ENCODE results near the gene UCN2.

Gene UCN2

DNA sequence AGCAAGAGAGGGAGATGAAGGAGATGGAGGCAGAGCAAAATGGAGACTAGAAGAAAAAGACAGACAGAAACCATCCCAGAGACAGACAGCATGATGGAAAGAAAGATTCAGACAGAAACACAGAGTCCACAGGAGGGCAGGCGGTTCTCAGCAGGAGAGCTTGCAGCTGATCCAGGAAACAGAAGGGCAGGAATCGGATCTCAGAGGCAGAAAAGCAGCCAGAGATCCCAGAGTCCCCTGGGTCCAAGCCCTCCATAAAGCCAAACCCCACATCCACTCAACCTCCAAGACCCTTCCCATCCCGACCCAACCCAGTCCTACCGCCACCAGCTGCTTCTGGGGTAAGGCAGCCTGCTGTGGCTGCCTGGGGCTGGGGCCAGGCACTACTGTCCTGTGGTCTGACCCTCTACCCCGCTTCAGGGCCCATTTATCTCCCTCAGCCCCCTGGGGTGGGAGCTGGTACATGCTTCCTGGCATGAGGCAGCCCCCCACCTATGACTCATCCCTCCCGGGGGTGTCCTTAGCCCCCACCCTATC is at the start of gene UCN2:
Gene UCN2, minus strand, starts transcription at position 400 of the 537 bp plus-strand sequence. CDS start 657 bp downstream, outside the sequence.
- no peak within 1 kb of the TSS for H3K4me3 ChIP-seq (ENCODE audit: low read depth, low read length)

DNA sequence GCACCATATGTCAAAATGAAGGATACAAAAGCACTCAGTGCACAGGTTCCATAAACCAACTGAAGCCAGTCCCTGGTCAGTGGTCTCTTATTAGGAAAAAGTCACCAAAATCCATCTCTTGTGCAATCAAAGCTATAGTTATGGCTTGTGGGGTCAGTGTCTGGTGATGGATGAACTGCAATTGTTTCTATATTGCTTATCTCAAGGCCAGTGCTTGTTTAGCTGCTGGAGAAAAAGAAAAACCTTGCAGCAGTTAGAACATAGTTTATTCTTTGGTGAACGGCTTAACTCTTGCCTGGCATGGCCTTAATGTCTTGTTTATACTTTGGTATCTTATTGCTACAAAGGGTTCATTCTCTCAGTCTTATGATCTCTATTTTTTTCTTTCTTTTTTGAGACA is 48.7 kb upstream of the UCN2 start:
- H3K4me3 ChIP-seq (ENCODE audit: low read depth, low read length), result no peak overlapping the region

DNA sequence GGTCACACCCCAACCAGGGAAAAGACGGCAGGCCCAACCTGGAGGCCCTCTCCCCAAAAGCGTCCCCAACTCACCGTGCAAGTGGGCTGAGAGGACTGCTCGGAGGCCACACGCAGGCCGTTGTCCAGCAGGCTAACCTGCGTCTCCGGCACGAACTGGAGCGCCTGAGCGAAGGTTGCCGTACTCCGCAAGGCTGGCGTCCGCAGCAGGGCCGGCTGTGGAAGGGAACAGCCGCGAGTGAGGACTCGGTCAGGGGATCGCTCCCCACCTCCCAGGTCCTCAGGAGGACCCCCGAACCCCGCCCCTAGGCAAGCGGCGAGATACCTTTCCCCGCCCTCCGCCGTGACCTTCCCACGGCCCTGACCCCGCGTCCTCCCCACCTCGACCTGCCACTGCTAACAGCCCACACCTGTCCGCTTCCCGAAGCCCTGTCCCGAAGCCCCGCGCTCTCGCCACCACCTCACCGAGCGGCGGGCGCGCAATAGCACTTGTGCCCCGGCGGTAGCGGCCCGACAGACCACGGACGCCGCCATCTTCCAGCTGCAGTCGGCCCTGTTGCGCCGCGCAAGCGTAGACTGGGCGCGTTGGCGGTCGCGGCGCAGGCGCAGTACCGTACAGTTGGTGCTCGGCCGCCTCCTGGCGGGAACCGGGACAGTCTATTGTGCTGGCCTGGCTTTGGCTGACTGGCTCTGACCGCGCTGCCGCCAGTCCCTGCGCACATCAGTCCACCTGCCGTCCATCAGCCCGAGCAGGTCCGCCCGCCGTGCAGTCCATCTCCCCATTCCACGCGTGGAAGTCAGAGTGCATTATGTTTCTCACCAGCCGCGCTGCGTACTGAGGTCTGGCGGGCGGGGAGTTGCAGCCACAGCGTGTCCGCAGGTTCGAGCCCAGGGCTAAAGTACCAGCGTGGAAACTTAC is 45.8 kb upstream of the UCN2 start, which contains the start of gene UQCRC1:
Gene UQCRC1, minus strand, starts transcription at position 559 of the 918 bp plus-strand sequence. Its CDS starts 26 bp downstream, at position 533.
- peak within 1 kb of the TSS; percentile 96 for H3K4me3 ChIP-seq (ENCODE audit: low read depth, low read length)

DNA sequence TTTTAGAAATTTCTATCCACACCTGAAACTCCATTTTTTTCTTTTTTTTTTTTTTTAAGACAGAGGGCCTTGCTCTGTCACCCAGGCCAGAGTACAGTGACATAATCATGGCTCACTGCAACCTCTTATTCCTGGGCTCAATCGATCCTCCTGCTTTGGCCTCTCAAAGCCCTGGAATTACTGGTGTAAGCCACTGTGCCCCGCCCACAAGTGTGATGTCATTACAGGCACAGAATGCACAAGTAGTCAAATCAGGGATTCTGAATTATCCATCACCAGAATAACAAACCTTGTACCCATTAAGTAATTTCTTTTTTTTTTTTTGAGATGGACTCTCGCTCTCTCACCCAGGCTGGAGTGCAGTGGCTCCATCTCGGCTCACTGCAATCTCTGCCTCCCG is 43.9 kb upstream of the UCN2 start:
- H3K4me3 ChIP-seq (ENCODE audit: low read depth, low read length), result no peak overlapping the region

DNA sequence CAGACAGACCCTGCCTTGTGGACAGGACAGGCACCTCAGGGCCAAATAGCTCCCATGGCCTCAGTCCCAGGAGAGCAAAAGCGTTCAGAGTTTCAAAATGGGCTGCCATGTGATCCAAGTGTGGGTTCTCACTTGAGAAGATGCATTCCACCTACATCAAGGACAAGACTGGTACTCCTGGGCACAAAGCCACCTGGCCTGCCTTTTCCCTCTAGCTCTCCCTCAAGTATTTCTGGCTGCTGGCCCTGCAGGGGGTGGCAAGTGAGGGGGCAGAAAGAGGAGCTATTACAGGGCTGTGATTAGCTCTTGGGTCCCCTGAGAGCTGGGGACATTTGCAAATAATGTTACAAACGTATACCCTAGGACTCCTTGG is 38.0 kb upstream of the UCN2 start:
- H3K4me3 ChIP-seq (ENCODE audit: low read depth, low read length), result no peak overlapping the region

DNA sequence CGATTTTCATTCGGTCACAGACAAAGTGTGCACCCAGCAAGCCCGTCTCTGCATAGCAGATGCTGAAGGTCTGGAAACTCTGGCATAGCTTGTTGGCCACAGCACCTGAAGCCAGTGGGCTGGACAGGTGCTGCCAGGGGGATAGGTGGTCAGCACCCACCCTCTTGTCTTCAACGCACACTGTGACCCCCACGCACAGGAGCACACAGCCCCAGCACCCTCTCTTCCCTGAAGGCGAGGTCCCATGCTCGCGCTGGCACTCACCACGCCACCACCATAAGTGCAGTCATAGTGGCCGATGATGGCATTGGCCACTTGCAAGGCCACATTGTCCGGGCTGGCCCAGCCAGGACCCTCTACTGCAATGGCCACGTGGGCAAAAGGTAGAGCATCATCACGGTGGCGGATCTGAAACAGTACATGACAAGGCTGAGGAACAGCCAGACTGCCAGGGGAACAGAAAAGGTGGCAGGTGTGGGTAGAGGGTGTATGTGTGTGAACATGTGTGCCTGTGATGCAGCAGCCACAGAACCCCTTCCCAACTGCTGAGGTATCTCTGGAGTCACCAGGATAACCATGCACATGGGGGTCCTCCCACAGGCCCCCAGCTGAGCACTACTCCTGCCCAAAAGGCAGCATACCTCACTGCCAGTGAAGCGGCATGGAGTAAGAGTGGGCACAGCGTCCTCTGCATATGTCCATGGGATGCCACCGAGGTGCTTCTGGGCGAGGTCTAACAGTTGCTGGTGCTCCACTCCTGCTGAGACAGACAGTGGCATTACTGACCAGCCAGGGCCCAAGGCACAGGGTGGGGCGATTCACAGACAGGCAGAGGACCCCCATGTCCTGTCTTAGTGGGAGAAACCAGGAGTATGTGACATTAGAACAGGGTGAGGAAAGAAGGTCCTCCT is 37.4 kb upstream of the UCN2 start:
- no peak overlapping the region for H3K4me3 ChIP-seq (ENCODE audit: low read depth, low read length)

- H3K4me3 ChIP-seq (ENCODE audit: low read depth, low read length), result no peak overlapping the region
These were observed 36.1 kb upstream of the UCN2 start for GRCh38 chr3:48599509-48600285.

- no peak overlapping the region for H3K4me3 ChIP-seq (ENCODE audit: low read depth, low read length)
These were observed 35.5 kb upstream of the UCN2 start for GRCh38 chr3:48599077-48599501.

- H3K4me3 ChIP-seq (ENCODE audit: low read depth, low read length), result no peak overlapping the region
These were observed 34.9 kb upstream of the UCN2 start for GRCh38 chr3:48598323-48599076.

DNA sequence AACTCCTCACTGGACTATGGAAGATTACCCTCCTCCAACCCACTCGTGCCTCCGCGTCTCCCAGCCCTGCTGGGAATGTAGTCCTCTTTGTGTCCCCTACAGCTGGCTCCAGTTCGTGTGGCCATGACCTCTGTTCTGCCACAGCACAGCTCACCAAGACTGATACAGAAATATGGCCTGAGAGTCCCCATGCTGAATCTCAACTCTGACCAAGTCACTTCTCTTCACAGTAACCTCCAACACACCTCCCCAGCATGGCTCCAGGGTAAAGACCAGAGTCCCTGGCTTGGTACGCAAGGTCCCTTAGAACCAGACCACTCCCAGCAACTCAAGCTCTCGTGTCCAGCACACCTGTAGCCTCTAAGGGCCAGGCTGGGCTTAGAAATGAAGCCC is 33.8 kb upstream of the UCN2 start:
- H3K4me3 ChIP-seq (ENCODE audit: low read depth, low read length), result no peak overlapping the region

DNA sequence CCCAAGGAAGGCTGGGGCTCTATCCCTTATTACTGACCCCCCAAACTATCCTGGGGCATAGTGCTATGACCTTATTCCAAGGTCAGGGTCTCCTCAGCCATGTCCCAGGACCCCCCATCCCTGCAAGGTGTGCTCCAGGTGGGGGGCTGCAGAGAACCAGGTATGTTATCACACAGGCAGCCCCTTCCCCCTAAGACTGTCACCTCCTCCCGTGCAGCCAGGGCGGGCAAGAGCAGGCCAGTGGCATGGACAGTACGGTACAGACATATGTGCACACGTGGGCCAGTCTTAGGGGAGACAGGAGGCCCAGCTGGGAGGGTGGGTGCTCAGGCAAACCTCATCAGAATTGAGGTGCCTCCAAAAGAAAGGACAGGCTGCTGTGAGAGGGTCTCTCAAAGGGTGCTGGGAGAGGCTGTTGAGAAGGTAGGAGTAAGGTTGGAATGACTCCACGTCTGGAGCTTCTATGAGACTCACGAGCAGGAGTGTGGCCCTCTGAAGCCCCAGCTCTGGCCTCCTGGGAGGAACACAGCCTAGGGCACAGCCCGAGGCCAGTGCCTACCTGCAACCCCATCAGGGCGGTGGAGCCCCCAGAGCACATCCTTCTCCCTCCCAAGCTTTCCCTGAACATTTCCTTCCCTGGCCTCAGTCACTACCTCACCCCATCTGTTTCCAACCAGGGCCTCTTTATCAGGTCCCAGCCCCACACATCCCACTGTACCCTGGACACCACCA is 33.3 kb upstream of the UCN2 start:
- no peak overlapping the region for H3K4me3 ChIP-seq (ENCODE audit: low read depth, low read length)

DNA sequence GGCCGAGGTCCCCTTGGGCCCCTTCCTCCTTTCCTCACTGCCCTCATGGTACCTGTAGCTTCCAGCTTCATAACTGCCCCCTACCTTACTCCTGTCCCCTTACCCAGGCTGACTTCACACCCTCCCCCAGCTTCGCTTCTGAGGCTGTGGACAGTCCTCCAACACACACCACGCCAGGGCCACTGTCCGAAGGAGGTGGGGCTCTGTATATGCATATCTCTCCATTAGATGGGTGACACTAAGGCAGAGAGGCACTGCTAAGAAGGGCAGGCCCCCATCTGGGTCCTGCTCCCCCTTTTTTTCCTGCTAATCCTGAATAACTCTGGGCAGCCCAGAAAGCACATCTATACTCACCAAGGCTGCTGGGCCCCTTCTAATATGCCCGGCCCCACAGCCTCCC is 32.6 kb upstream of the UCN2 start:
- no peak overlapping the region for H3K4me3 ChIP-seq (ENCODE audit: low read depth, low read length)

DNA sequence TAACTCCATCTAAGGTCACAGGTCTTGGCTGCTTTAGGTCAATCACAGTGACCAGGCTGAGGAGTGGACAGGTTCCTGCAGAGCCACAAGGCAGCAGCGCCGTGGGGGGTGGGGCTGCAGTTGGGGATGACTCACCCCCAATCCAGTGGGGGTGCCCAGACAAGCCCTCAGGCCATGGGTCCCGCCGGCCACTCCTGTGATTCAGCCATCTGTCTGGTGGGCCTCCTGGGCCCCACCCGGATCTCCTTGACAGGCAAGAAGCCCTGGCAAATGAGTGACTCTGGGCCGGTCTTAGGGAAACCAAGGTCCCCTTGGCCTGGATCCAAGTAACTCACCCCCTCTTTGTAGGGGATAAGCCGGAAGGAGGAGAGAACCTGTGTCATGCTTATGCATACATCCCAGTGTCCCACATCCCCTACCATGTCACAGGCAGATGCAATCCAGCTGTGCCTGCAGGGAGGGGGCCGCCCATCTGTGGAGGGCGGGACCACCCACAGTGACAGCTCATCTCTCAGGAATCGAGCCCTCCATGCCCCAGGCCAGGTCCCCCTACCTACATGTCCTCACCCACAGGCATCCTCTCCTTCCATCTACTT is 32.0 kb upstream of the UCN2 start:
- H3K4me3 ChIP-seq (ENCODE audit: low read depth, low read length), result no peak overlapping the region

GRCh38 chr3:48595075-48595525 is 31.5 kb upstream of the UCN2 start, which contains the start of gene COL7A1:
TSS of gene COL7A1 (minus strand) at chr3:48595329. CDS start at chr3:48595159, 170 bp downstream.
- H3K4me3 ChIP-seq (ENCODE audit: low read depth, low read length), result peak within 1 kb of the TSS; percentile 47

GRCh38 chr3:48594417-48595049 is 31.0 kb upstream of the UCN2 start:
- H3K4me3 ChIP-seq (ENCODE audit: low read depth, low read length), result peak overlapping the region; percentile 47

- no peak overlapping the region for H3K4me3 ChIP-seq (ENCODE audit: low read depth, low read length)
These were observed 29.8 kb upstream of the UCN2 start for GRCh38 chr3:48593337-48593736.

DNA sequence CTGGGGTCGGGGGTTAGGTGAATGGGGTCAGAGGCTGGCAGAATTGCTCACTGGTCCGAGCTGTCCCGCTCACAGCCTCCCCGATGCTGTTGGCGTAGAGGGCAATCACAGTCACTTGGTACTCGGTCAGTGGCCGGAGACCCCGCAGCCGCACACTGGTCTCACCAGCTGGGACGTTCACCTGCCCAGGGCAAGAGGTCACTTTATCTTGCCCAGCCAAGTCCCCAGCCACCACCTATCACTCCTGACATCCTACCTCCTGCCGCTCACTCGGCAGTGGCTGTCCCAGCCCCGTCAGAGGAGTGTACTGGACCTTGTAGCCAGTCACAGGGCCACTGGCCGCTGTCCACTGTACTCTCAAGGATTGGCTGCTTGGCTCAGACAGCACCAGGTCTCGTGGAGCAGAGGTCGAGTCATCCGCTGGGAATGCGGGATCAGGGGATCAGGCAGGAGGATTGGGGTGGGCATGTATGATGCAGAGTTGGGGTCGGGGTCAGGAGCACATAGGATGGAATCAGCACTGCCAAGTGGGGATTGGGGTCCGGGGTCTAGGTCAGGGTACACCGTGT is 29.0 kb upstream of the UCN2 start:
- no peak overlapping the region for H3K4me3 ChIP-seq (ENCODE audit: low read depth, low read length)
